AG09309 (cell line): Measurements from ENCODE around the gene CLEC7A.

Experiments
- DNase-seq: peaks from one replicate; pipeline ENCODE4 v3.0.0-alpha.2; 2010; ENCODE audit warnings: low read depth
- H3K4me3 ChIP-seq: 2 replicates; pipeline ENCODE4 v1.5.1; 2011; ENCODE audit warnings: mild to moderate bottlenecking, low read depth, low read length, moderate library complexity; ENCODE audit not compliant: control insufficient read depth
- CTCF ChIP-seq: IDR thresholded peaks from 2 replicates; pipeline ENCODE4 v1.5.1; 2011; ENCODE audit warnings: mild to moderate bottlenecking, low read depth, low read length, inconsistent platforms; ENCODE audit not compliant: insufficient read depth, control insufficient read depth; ENCODE audit errors: missing control alignments

The CLEC7A gene

DNA sequence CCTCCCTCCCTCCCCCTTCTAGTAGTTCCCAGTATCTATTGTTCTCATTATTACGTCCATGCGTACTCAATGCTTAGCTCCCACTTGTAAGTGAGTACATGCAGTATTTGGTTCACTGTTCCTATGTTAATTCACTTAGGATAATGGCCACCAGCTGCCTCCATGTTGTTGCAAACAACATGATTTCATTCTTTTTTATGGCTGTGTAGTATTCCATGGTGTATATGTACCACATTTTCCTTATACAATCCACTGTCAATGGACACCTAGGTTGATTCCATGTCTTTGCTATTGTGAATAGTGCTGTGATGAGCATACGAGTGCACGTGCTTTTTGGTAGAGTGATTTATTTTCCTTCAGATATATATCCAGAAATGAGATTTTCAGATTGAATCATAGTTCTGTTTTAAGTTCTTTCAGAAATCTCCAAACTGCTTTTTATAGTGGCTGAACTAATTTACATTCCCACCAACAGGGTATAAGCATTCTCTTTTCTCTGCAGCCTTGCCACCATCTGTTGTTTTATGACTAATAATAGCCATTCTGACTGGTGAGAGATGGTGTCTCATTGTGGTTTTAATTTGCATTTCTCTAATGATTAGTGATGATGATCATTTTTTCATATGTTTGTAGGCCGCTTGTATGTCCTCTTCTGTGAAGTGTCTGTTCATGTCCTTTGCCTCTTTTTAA is 17.9 kb upstream of the CLEC7A start:
- TF ChIP-seq CTCF = no peak
- no peak for DNase-seq
- no peak overlapping the region for H3K4me3 ChIP-seq

GRCh38 chr12:10142976-10143589 is 13.1 kb upstream of the CLEC7A start:
- H3K4me3 ChIP-seq = no peak overlapping the region
- TF ChIP-seq CTCF = no peak
- DNase-seq = no peak

- peak; percentile 39 for DNase-seq
- no peak overlapping the region for H3K4me3 ChIP-seq
- peak; percentile 52 for TF ChIP-seq CTCF
Observed at GRCh38 chr12:10140001-10140400, 10.0 kb upstream of the CLEC7A start.

GRCh38 chr12:10136637-10137205 is 6.7 kb upstream of the CLEC7A start:
- no peak for DNase-seq
- no peak overlapping the region for H3K4me3 ChIP-seq
- TF ChIP-seq CTCF = no peak

GRCh38 chr12:10135126-10135525 is 5.1 kb upstream of the CLEC7A start:
- H3K4me3 ChIP-seq = no peak overlapping the region
- no peak for DNase-seq
- TF ChIP-seq CTCF = no peak

GRCh38 chr12:10132850-10133370 is 2.9 kb upstream of the CLEC7A start:
- no peak for DNase-seq
- no peak overlapping the region for H3K4me3 ChIP-seq
- no peak for TF ChIP-seq CTCF
